Esophagus squamous epithelium (tissue), 4 donors: ENCODE data around the gene CD300LG.

Experiments used
- CTCF ChIP-seq, 6 experiments: fragments of 450-650 bp in 4 of 6; fragments of 200-600 bp in 2 of 6; sonication (generic) in 2 of 6; IDR thresholded peaks; one replicate each; pipeline ENCODE4 v1.5.1; 2016 to 2019; ENCODE audit warnings: antibody characterized with exemption in 6 of 6, mild to moderate bottlenecking in 4 of 6, moderate library complexity in 4 of 6
- POLR2A ChIP-seq, 4 donors: fragments of 450-650 bp; IDR thresholded peaks; one replicate each; pipeline ENCODE4 v1.6.1; 2017; ENCODE audit warnings: antibody characterized with exemption in 4 of 4, mild to moderate bottlenecking in 4 of 4, moderate library complexity in 3 of 4

- TF ChIP-seq POLR2A (IDR thresholded peaks at IDR 0.05) (no peak), CTCF (IDR thresholded peaks at IDR 0.05) (no peak)
Measured at GRCh38 chr17:43874293-43874692, 27.3 kb downstream of the CD300LG start.
